Endothelial cell of umbilical vein (primary cell): ENCODE results near the gene TNFSF4. TPM values are rescaled to one million over a fixed set of nuclear protein-coding genes. Genes with fewer than 3 reads are reported as not detected.

Experiments used
- BruUV-seq: library from RNA; stranded (reverse); fragments of 400-500 nt; replicated peaks from 2 replicates; lab custom pipeline; 2021; lab: Mats Ljungman, UMichigan
- CTCF ChIA-PET: fragments of 300-600, 350-600 bp; sonication (Branson Sonifier 250); formaldehyde crosslinking; loops from one replicate; lab custom pipeline; 2021; ENCODE audit warnings: antibody characterized with exemption, inconsistent platforms; lab: Charles Lee
- POLR2A ChIA-PET: fragments of 300-600, 350-600 bp; sonication (Branson Sonifier 250); formaldehyde crosslinking; loops from one replicate; lab custom pipeline; 2021; ENCODE audit warnings: antibody characterized with exemption, inconsistent platforms; lab: Charles Lee
- DNase-seq: peaks from one replicate; pipeline ENCODE4 v3.0.0-alpha.2; 2011; ENCODE audit warnings: low read depth, low spot score
- FAIRE-seq: peaks from 2 replicates; lab custom pipeline; 2011; peaks lifted over from hg19 to GRCh38; lab: Jason Lieb, UNC
- H2AFZ ChIP-seq: 2 replicates; pipeline ENCODE4 v1.6.0; 2012; ENCODE audit warnings: low read depth, low read length, control low read depth, inconsistent platforms
- H3K27ac ChIP-seq: 2 replicates; pipeline ENCODE4 v1.5.1; 2011; ENCODE audit warnings: low read depth, mild to moderate bottlenecking, control low read depth, low read length, moderate library complexity; ENCODE audit not compliant: insufficient read depth
- H3K27me3 ChIP-seq, 2 experiments: 2 replicates each; pipeline versions ENCODE4 v1.6.0 to v1.6.1; 2011; ENCODE audit warnings: low read length in 2 of 2, mixed read lengths in 1 of 2; ENCODE audit not compliant: control insufficient read depth in 2 of 2, insufficient read depth in 2 of 2
- H3K36me3 ChIP-seq, 2 experiments: 2 replicates in 1 of 2; 3 replicates in 1 of 2; pipeline ENCODE4 v1.5.1; 2011; ENCODE audit warnings: low read length in 2 of 2, mild to moderate bottlenecking in 1 of 2, moderate library complexity in 1 of 2; ENCODE audit not compliant: control insufficient read depth in 2 of 2, insufficient read depth in 2 of 2; ENCODE audit errors: extremely low read depth in 1 of 2
- H3K4me1 ChIP-seq: 3 replicates; pipeline ENCODE4 v1.5.1; 2011; ENCODE audit warnings: mild to moderate bottlenecking, low read length; ENCODE audit not compliant: control insufficient read depth, insufficient read depth; ENCODE audit errors: extremely low read depth
- H3K4me2 ChIP-seq: 2 replicates; pipeline ENCODE4 v1.6.1; 2011; ENCODE audit warnings: low read length, control low read depth, mixed read lengths; ENCODE audit not compliant: insufficient read depth
- H3K4me3 ChIP-seq, 3 experiments: fragments of 200-600 bp in 1 of 3; sonication (generic), shearing (Covaris generic) in 1 of 3; replicated peaks in 1 of 3; 2 replicates each; pipeline ENCODE4 v1.5.1; 2011 to 2016; ENCODE audit warnings: control low read depth in 3 of 3, low read length in 3 of 3, mild to moderate bottlenecking in 2 of 3, inconsistent platforms in 1 of 3, low read depth in 1 of 3, moderate library complexity in 1 of 3; ENCODE audit not compliant: insufficient read depth in 1 of 3
- H3K79me2 ChIP-seq: 2 replicates; pipeline ENCODE4 v1.6.0; 2012; ENCODE audit warnings: low read length, inconsistent platforms; ENCODE audit not compliant: control insufficient read depth, insufficient read depth
- H3K9ac ChIP-seq: replicated peaks from 2 replicates; pipeline ENCODE3; 2011; ENCODE audit warnings: low read length, control low read depth; ENCODE audit not compliant: insufficient read depth; ENCODE audit errors: extremely low read depth
- H3K9me1 ChIP-seq: replicated peaks from 3 replicates; pipeline ENCODE4 v1.6.0; 2011; ENCODE audit warnings: mild to moderate bottlenecking, low read length; ENCODE audit not compliant: control insufficient read depth, insufficient read depth; ENCODE audit errors: extremely low read depth
- H3K9me3 ChIP-seq: replicated peaks from 2 replicates; pipeline ENCODE4 v1.5.1; 2012; ENCODE audit warnings: low read length, inconsistent platforms; ENCODE audit not compliant: control insufficient read depth, insufficient read depth
- H4K20me1 ChIP-seq: replicated peaks from 2 replicates; pipeline ENCODE3; 2011; ENCODE audit warnings: mild to moderate bottlenecking, low read length; ENCODE audit not compliant: control insufficient read depth, insufficient read depth; ENCODE audit errors: extremely low read depth
- CTCF ChIP-seq, 2 donors: IDR thresholded peaks; 1 replicate in 1 of 2; 2 replicates in 1 of 2; pipeline ENCODE4 v1.5.1; 2011; ENCODE audit warnings: low read length in 2 of 2, mild to moderate bottlenecking in 2 of 2, moderate library complexity in 2 of 2, control low read depth in 1 of 2, inconsistent platforms in 1 of 2, low read depth in 1 of 2; ENCODE audit not compliant: insufficient read depth in 1 of 2; ENCODE audit errors: extremely low read depth in 1 of 2
- EZH2 ChIP-seq: IDR thresholded peaks from 2 replicates; pipeline ENCODE4 v1.6.1; 2012; ENCODE audit warnings: borderline replicate concordance, low read depth, mild to moderate bottlenecking, moderate library complexity, low read length, inconsistent platforms; ENCODE audit not compliant: severe bottlenecking
- FOS ChIP-seq: IDR thresholded peaks from 2 replicates; pipeline ENCODE4 v1.6.1; 2011; ENCODE audit warnings: mild to moderate bottlenecking, low read length, moderate library complexity, borderline replicate concordance; ENCODE audit not compliant: insufficient read depth
- GATA2 ChIP-seq: IDR thresholded peaks from 2 replicates; pipeline ENCODE4 v1.7.0; 2011; ENCODE audit warnings: low read depth, mild to moderate bottlenecking, moderate library complexity, mixed read lengths, low read length; ENCODE audit not compliant: insufficient read length, insufficient read depth
- JUN ChIP-seq: IDR thresholded peaks from 2 replicates; pipeline ENCODE4 v1.6.1; 2011; ENCODE audit warnings: borderline replicate concordance, low read depth; ENCODE audit not compliant: insufficient read length, insufficient read depth
- MYC ChIP-seq: IDR thresholded peaks from one replicate; pipeline ENCODE4 v1.6.1; 2011; ENCODE audit warnings: mild to moderate bottlenecking, low read depth, low read length
- POLR2A ChIP-seq: IDR thresholded peaks from 2 replicates; pipeline ENCODE4 v1.6.1; 2012; ENCODE audit warnings: low read depth, mild to moderate bottlenecking, control low read depth, low read length
- POLR2AphosphoS5 ChIP-seq: IDR thresholded peaks from 2 replicates; pipeline ENCODE4 v1.6.1; 2012; ENCODE audit warnings: low read depth, mild to moderate bottlenecking, control low read depth, low read length, moderate library complexity; ENCODE audit not compliant: insufficient read depth
- dilution Hi-C: fragments of 300-500 bp; cut with MboI; formaldehyde crosslinking; loops from one replicate; pipeline ENCODE4 v1.15.0; 2019; ENCODE audit warnings: low sequenced_read_pairs; ENCODE audit not compliant: extremely low pct_ligation_motif_present
- intact Hi-C: fragments of 100-400 bp; cut with micrococcal nuclease; formaldehyde crosslinking; loops from one replicate; pipeline ENCODE4 v1.10.0; 2022
- polyA plus RNA-seq, 4 experiments: library from polyadenylated mRNA; depleted of rRNA in 3 of 4; stranded (reverse) in 3 of 4; unstranded in 1 of 4; fragments of >200 nt; gene quantifications; 2 replicates each; pipeline versions ENCODE4 v1.2.1 to v1.2.3, GENCODE V29; 2011 to 2012; ENCODE audit warnings: missing spikeins in 1 of 4
- total RNA-seq: library from RNA; stranded (reverse); gene quantifications from 2 replicates; pipeline ENCODE4 v1.2.3, GENCODE V29; 2021
- TF ChIP-seq, protein P1 (sequence below): IDR thresholded peaks from 2 replicates; pipeline ENCODE4 v1.6.1; 2011; ENCODE audit not compliant: insufficient read depth, insufficient read length

Gene TNFSF4
- total and polyA plus RNA-seq, 2 donors (not counting 3 experiments of a cell fraction or from before 2014, with no cell fraction given), result 44.9 to 88.1 TPM

- Histone ChIP-seq H3K4me2 (peak overlapping the region; percentile 40), H3K79me2 (peaks cover 88% of the 10 kb centered on the region), H3K4me3 (no peak overlapping the region), H3K4me1 (peaks cover 74% of the 10 kb centered on the region), H3K9ac (peak overlapping the region; percentile 53), H2AFZ (no peak overlapping the region), H3K9me1 (no peaks in the 10 kb centered on the region), H3K27me3 (no peaks in the 10 kb centered on the region), H3K9me3 (no peaks in the 10 kb centered on the region), H3K27ac (peak overlapping the region; percentile 80), H3K36me3 (peaks cover 0 to 19% of the 10 kb centered on the region in 2 experiments), H4K20me1 (no peaks in the 10 kb centered on the region)
- TF ChIP-seq JUN (peak; percentile 80), GATA2 (peak; percentile 63), POLR2A (peak; percentile 59), FOS (no peak), POLR2AphosphoS5 (peak; percentile 81), EZH2 (no peak)
- CTCF ChIA-PET, result interaction anchor here (0.7 to 2.5 kb wide), 4 partner anchors 9 to 448 kb away, joined by 3 to 9 read pairs (median 6); no protein-coding TSS in a partner anchor
- DNase-seq (peak; percentile 83), FAIRE-seq (peak; percentile 75)
- POLR2A ChIA-PET, result interaction anchor here (1.0 kb wide), 1 partner anchor 285 kb away, joined by 3 read pairs; no protein-coding TSS in a partner anchor
- dilution Hi-C loops (loop anchor here (25.0 kb wide), 1 partner anchor 231 kb away; no protein-coding TSS in a partner anchor), intact Hi-C loops (loop anchor here (5.0 kb wide), 1 partner anchor 81 kb away; no protein-coding TSS in a partner anchor)
- no TSS peak for BruUV-seq
Observed at GRCh38 chr1:173193639-173194038, 13.5 kb downstream of the TNFSF4 start.

DNA sequence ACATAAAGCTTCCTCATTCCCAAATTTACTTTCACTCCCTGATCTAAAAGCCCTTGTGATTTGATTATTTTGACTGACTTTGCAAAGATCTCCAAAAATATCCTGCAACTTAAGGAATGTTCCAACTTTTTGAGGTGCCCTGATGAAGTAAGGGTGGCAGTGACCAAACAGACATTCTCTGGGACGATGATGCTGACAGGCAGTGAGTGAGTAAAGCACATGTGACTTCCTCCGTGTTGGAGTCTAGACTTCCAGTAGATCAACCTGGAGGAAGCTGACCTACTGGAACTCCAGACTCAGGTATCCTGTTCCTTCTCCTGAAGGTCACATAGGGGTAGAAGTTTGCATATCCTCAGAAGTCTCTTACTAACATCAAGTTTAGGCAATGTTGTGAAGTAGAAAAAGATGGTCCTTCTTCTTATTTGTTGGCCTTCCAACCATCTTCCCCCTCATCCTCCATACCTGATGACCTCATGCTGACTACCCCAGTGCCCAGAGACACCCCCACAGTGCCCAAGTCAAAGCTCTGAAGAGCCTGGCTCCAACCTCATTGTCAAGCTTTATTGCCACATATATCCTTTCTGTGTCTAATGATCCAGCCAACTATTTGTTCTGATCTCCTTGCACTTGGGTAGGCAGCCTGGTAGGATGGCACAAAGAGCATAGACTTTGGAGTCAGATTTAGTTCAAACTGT is 16.0 kb downstream of the TNFSF4 start:
- Histone ChIP-seq H3K27ac (peak overlapping the region; percentile 98), H3K4me2 (peak overlapping the region; percentile 14)

More for the DNA sequence above, 16.0 kb downstream of the TNFSF4 start:
- Histone ChIP-seq H3K27me3 (no peaks in the 10 kb centered on the region), H2AFZ (no peak overlapping the region), H3K9me3 (no peaks in the 10 kb centered on the region), H3K9me1 (no peaks in the 10 kb centered on the region), H3K4me3 (no peak overlapping the region), H3K36me3 (peaks cover 4 to 21% of the 10 kb centered on the region in 2 experiments), H4K20me1 (no peaks in the 10 kb centered on the region), H3K9ac (peak overlapping the region; percentile 87), H3K4me1 (peaks cover 65% of the 10 kb centered on the region), H3K79me2 (peaks cover 83% of the 10 kb centered on the region)
- dilution Hi-C loops, result loop anchor here (25.0 kb wide), 1 partner anchor 229 kb away; no protein-coding TSS in a partner anchor
- TF ChIP-seq POLR2AphosphoS5 (no peak), JUN (no peak), POLR2A (no peak), CTCF (IDR thresholded peaks at IDR 0.05; ENCODE audit: extremely low read depth in 1 of 2, insufficient read depth in 1 of 2, low read depth in 1 of 2, low read length in 2 of 2) (no peak), EZH2 (no peak), FOS (no peak), MYC (no peak), GATA2 (no peak)
- TF ChIP-seq, protein P1, sequence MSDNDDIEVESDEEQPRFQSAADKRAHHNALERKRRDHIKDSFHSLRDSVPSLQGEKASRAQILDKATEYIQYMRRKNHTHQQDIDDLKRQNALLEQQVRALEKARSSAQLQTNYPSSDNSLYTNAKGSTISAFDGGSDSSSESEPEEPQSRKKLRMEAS, result no peak
- BruUV-seq, result TSS peak; percentile 35
- peak; percentile 72 for DNase-seq
- peak; percentile 40 for FAIRE-seq
- POLR2A ChIA-PET, result interaction anchor here (0.9 to 1.5 kb wide), 3 partner anchors 11 to 365 kb away, joined by 3 to 6 read pairs (median 3); no protein-coding TSS in a partner anchor
- CTCF ChIA-PET, result interaction anchor here (0.5 to 3.5 kb wide), 12 partner anchors 11 to 449 kb away, joined by 3 to 42 read pairs (median 4); no protein-coding TSS in a partner anchor
- intact Hi-C loops, result loop anchor here (2.0 to 5.0 kb wide), 2 partner anchors 79 to 148 kb away; no protein-coding TSS in a partner anchor
